ENCODE measurements around the gene EEF1AKMT4. TPM values are rescaled to one million over a fixed set of nuclear protein-coding genes. Genes with fewer than 3 reads are reported as not detected.

Gene EEF1AKMT4
- total and polyA plus RNA-seq, 2 of the 8 experiments (the other 6 are each of a cell fraction or from before 2014, with no cell fraction given): 9.3 to 30.1 TPM

DNA sequence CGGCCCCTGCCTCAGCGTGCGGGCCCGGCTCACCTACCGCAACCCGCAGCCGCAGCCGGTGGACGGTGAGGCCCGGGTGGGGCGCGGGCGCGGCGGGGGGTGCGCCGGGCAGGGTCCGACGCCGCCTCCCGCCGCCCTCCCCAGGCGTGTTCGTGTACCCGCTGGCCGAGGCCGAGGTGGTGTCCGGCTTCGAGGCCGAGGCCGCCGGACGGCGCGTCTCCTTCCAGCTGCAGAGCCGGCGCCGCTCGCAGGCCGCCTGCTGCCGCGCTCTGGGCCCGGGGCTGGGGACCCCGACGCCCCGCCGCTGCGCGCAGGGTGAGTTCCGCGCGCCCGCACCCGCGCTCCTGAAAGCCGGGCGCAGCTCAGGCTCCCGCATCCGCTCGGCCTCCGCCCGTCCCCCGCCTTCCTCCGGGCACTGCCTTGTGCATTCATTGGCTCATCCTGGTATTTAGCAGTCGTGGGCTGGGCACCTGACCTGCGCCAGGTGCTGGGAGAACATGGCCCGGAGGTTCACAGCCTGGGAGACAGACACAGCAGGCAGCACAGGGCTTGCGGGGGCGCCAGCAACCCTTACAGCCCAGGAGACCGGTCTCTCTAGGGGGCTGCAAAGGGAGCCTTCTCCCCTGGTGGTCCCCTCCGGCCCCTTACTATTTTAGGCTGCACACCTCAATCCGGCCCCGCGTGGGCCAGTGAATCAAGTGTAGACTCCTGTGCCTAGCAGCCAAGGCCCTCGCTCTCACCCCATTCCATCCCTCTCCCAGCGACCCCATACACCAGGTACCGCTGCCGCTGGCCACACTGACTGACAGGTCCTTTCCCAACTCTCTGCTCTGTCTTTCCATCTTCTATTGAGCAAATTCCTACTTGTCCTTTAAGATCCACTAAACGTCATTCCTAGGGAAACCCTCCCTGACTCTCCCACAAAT lies 18.6 kb upstream of the EEF1AKMT4 start:
- peaks cover 0 to 8% (median 0%) of the 10 kb centered on the region in 4 experiments; a peak in 1 of 8 replicates for H3K36me3 ChIP-seq (ENCODE audit: control insufficient read depth in 2 of 4, insufficient read depth in 4 of 4, low read length in 3 of 4)
- DNase-seq (ENCODE audit: low read depth in 1 of 2, low spot score in 2 of 2) (peak in 1 of 2 experiments; percentile 57), FAIRE-seq (no peak)
- H2BK20ac ChIP-seq (ENCODE audit: low read length): no peak overlapping the region
- H3K79me2 ChIP-seq (ENCODE audit: control insufficient read depth in 1 of 2, insufficient read depth in 2 of 2, low read length in 2 of 2): no peaks in the 10 kb centered on the region
- ChIA-PET CTCF (ENCODE audit: partially characterized antibody) (interaction anchor here (0.8 to 10.3 kb wide), 9 partner anchors 9 to 59 kb away, joined by 3 to 183 read pairs (median 3); partner anchors contain the start of genes CAMK2N2 and EEF1AKMT4), POLR2A (ENCODE audit: partially characterized antibody) (interaction anchor here (0.6 to 1.8 kb wide), 6 partner anchors 9 to 89 kb away, joined by 3 to 10 read pairs (median 4); partner anchors contain the start of gene EEF1AKMT4)
- no peak overlapping the region for H2BK120ac ChIP-seq (replicated peaks; ENCODE audit: low read depth, low read length)
- no peak overlapping the region for H2BK5ac ChIP-seq (ENCODE audit: low read depth, low read length)
- H4K91ac ChIP-seq (replicated peaks; ENCODE audit: insufficient read length, low read length): no peak overlapping the region
- WGBS, 2 experiments (ENCODE audit: extremely low coverage in 1 of 2, insufficient coverage in 1 of 2, insufficient read length in 1 of 2, insufficient replicate concordance in 2 of 2, low coverage in 1 of 2, low lambda C conversion rate in 2 of 2, missing lambda C conversion rate in 1 of 2): 27% methylated on average over 28 of the region's 79 CpGs; no CpG with 5 or more reads in 1 of the 2 experiments
- H3K27ac ChIP-seq (ENCODE audit: low read depth, low read length): no peak overlapping the region
- H2BK12ac ChIP-seq (ENCODE audit: low read depth, low read length): no peak overlapping the region
- H3K27me3 ChIP-seq (replicated peaks in 1 of 4; ENCODE audit: control insufficient read depth in 3 of 4, extremely low read depth in 1 of 4, insufficient read depth in 3 of 4, low read length in 3 of 4): peaks cover 35 to 60% (median 53%) of the 10 kb centered on the region in 4 experiments
- H3K14ac ChIP-seq (ENCODE audit: insufficient read length): no peak overlapping the region
- no peak overlapping the region for H3K9ac ChIP-seq (replicated peaks in 1 of 4; ENCODE audit: extremely low read depth in 1 of 4, low read depth in 3 of 4, low read length in 3 of 4)
- H2BK15ac ChIP-seq (ENCODE audit: low read length): no peak overlapping the region
- no peaks in the 10 kb centered on the region for H3K79me1 ChIP-seq (ENCODE audit: low read depth, low read length)
- no peak overlapping the region for H2AK5ac ChIP-seq (ENCODE audit: low read depth, low read length)
- H3K9me3 ChIP-seq (ENCODE audit: insufficient read depth in 2 of 2, low read depth in 1 of 2, low read length in 1 of 2): no peaks in the 10 kb centered on the region
- H3K4me2 ChIP-seq (ENCODE audit: insufficient read depth in 1 of 2, low read depth in 2 of 2, low read length in 2 of 2): peak overlapping the region; percentile 61 to 96
- peak overlapping the region; percentile 41; the same call in 1 of the 2 replicates for H4K8ac ChIP-seq (ENCODE audit: extremely low read depth, insufficient read depth, low read length)
- H3K56ac ChIP-seq (replicated peaks; ENCODE audit: insufficient read length, low read depth, low read length): no peak overlapping the region
- H3K4ac ChIP-seq (replicated peaks; ENCODE audit: insufficient read length, low read depth, low read length): no peak overlapping the region
- no peak overlapping the region; the same call in 1 of the 2 replicates for H3K18ac ChIP-seq (ENCODE audit: extremely low read depth, low read length)
- H2AFZ ChIP-seq (ENCODE audit: low read length): no peak overlapping the region
- no peak overlapping the region for H3K23ac ChIP-seq (ENCODE audit: insufficient read length)
- H3K4me1 ChIP-seq (replicated peaks in 1 of 4; ENCODE audit: control insufficient read depth in 3 of 4, insufficient read depth in 4 of 4, low read length in 3 of 4): peaks cover 0 to 20% (median 4%) of the 10 kb centered on the region in 4 experiments; a peak in 5 of 7 replicates
- peaks cover 4 to 7% of the 10 kb centered on the region in 2 experiments for H4K20me1 ChIP-seq (replicated peaks in 1 of 2; ENCODE audit: control insufficient read depth in 1 of 2, insufficient read depth in 2 of 2, low read length in 2 of 2)
- H3K4me3 ChIP-seq (ENCODE audit: extremely low read depth in 1 of 4, insufficient read depth in 2 of 4, low read depth in 3 of 4, low read length in 4 of 4): peak overlapping the region; percentile 16 to 59 (median 40); a peak in 7 of 8 replicates
- peaks cover 11% of the 10 kb centered on the region; the same call in 1 of the 2 replicates for H3K23me2 ChIP-seq (ENCODE audit: low read depth, low read length)
- no peak overlapping the region for H4K5ac ChIP-seq (ENCODE audit: insufficient read length, low read depth, low read length)
- TF ChIP-seq CREB1 (IDR thresholded peaks at IDR 0.05) (no peak), SP2 (IDR thresholded peaks at IDR 0.05; ENCODE audit: low read length) (no peak), RNF2 (IDR thresholded peaks at IDR 0.05; ENCODE audit: borderline replicate concordance, low read depth, low read length, missing control alignments, poor library complexity, severe bottlenecking) (peak; percentile 7), PHF8 (conservative IDR thresholded peaks at IDR 0.05; ENCODE audit: low read depth, low read length) (no peak), SRF (IDR thresholded peaks at IDR 0.05; ENCODE audit: low read depth, low read length) (no peak), GABPA (IDR thresholded peaks at IDR 0.05; ENCODE audit: borderline replicate concordance, insufficient read depth, low read length) (0 out of 2 replicates have a peak, but pooled peaks have one; percentile 25), ZNF274 (IDR thresholded peaks at IDR 0.05; ENCODE audit: borderline replicate concordance, extremely low read depth, low read length) (no peak), EZH2 (IDR thresholded peaks at IDR 0.05; ENCODE audit: low read depth, low read length, severe bottlenecking) (peak; percentile 80), EGR1 (IDR thresholded peaks at IDR 0.05; ENCODE audit: borderline replicate concordance, low read depth, low read length) (no peak), CHD1 (IDR thresholded peaks at IDR 0.05; ENCODE audit: low read depth, low read length) (no peak)

Data from H1 (cell line).